Thymus (tissue), 11 donors: Measurements from ENCODE around the gene TMBIM6. TPM values are rescaled to one million over a fixed set of nuclear protein-coding genes. Genes with fewer than 3 reads are reported as not detected.

Source experiments
- DNase-seq, 9 donors: peaks; one replicate each; pipeline ENCODE4 v3.0.0-alpha.2; 2013; ENCODE audit warnings: low spot score in 9 of 9, low read depth in 6 of 9, missing footprints in 1 of 9
- H3K27ac ChIP-seq, 2 donors: one replicate each; pipeline ENCODE4 v1.5.1; 2013; ENCODE audit warnings: control low read depth in 1 of 2, low read depth in 1 of 2, low read length in 1 of 2, mild to moderate bottlenecking in 1 of 2, moderate library complexity in 1 of 2
- H3K27me3 ChIP-seq, 2 donors: one replicate each; pipeline ENCODE4 v1.5.1; 2013; ENCODE audit warnings: low read length in 1 of 2; ENCODE audit not compliant: control insufficient read depth in 2 of 2, insufficient read depth in 1 of 2
- H3K36me3 ChIP-seq, 2 donors: one replicate each; pipeline ENCODE4 v1.5.1; 2013; ENCODE audit warnings: low read length in 1 of 2, mild to moderate bottlenecking in 1 of 2, moderate library complexity in 1 of 2; ENCODE audit not compliant: control insufficient read depth in 2 of 2, insufficient read depth in 2 of 2
- H3K4me1 ChIP-seq, 2 donors: one replicate each; pipeline ENCODE4 v1.5.1; 2013; ENCODE audit warnings: low read length in 2 of 2; ENCODE audit not compliant: control insufficient read depth in 2 of 2, insufficient read depth in 2 of 2
- H3K4me3 ChIP-seq, 2 donors: one replicate each; pipeline ENCODE4 v1.5.1; 2013; ENCODE audit warnings: low read length in 2 of 2, control low read depth in 1 of 2, mild to moderate bottlenecking in 1 of 2
- H3K9me3 ChIP-seq, 2 donors: one replicate each; pipeline ENCODE4 v1.5.1; 2013; ENCODE audit warnings: low read length in 1 of 2, mild to moderate bottlenecking in 1 of 2; ENCODE audit not compliant: control insufficient read depth in 2 of 2, insufficient read depth in 1 of 2
- WGBS: extraction: QIAGEN DNeasy Blood & Tissue Kit; methylation state at CpG from one replicate; pipeline ENCODE4 v1.1.7; 2013; 5-methylcytosine and 5-hydroxymethylcytosine counted together
- polyA plus RNA-seq: library from polyadenylated mRNA; stranded (reverse); fragments of 200-250 nt; gene quantifications from one replicate; pipeline ENCODE4 v1.2.3, GENCODE V29; 2013
- total RNA-seq: library from RNA; stranded (reverse); fragments of 120-200 nt; gene quantifications from one replicate; pipeline ENCODE4 v1.2.4, GENCODE V29; 2013
- donor health status: healthy.

The TMBIM6 gene
- total and polyA plus RNA-seq, 2 donors, result 161 to 254 TPM

GRCh38 chr12:49804821-49805220 is 63.5 kb downstream of the TMBIM6 start:
- Histone ChIP-seq H3K9me3 (no peaks in the 10 kb centered on the region), H3K4me3 (no peak overlapping the region), H3K27ac (no peak overlapping the region), H3K27me3 (no peaks in the 10 kb centered on the region), H3K36me3 (peaks cover 31 to 34% of the 10 kb centered on the region in 2 donors), H3K4me1 (peaks cover 0 to 14% of the 10 kb centered on the region in 2 donors)
- DNase-seq, result no peak
- WGBS, result 98% methylated on average over 10 of the region's 10 CpGs

GRCh38 chr12:49805409-49805808 is 64.1 kb downstream of the TMBIM6 start:
- no peaks in the 10 kb centered on the region for H3K9me3 ChIP-seq
- peaks cover 31 to 34% of the 10 kb centered on the region in 2 donors for H3K36me3 ChIP-seq
- no peaks in the 10 kb centered on the region for H3K27me3 ChIP-seq
- H3K4me1 ChIP-seq, result peaks cover 0 to 19% of the 10 kb centered on the region in 2 donors
- DNase-seq, result no peak
- H3K4me3 ChIP-seq, result no peak overlapping the region
- WGBS, result 99% methylated on average over 5 of the region's 5 CpGs
- H3K27ac ChIP-seq, result no peak overlapping the region

- H3K27me3 ChIP-seq, result no peaks in the 10 kb centered on the region
- H3K4me3 ChIP-seq, result no peak overlapping the region
- no peak overlapping the region for H3K27ac ChIP-seq
- peaks cover 0 to 23% of the 10 kb centered on the region in 2 donors for H3K4me1 ChIP-seq
- DNase-seq, result no peak
- peaks cover 26 to 31% of the 10 kb centered on the region in 2 donors for H3K36me3 ChIP-seq
- WGBS, result 95% methylated on average over 7 of the region's 7 CpGs
- H3K9me3 ChIP-seq, result no peaks in the 10 kb centered on the region
These were observed 65.0 kb downstream of the TMBIM6 start for GRCh38 chr12:49806321-49806813.

GRCh38 chr12:49806877-49807276 is 65.5 kb downstream of the TMBIM6 start:
- Histone ChIP-seq H3K4me1 (peaks cover 0 to 26% of the 10 kb centered on the region in 2 donors), H3K27me3 (no peaks in the 10 kb centered on the region), H3K4me3 (no peak overlapping the region), H3K36me3 (peaks cover 21 to 26% of the 10 kb centered on the region in 2 donors), H3K9me3 (no peaks in the 10 kb centered on the region), H3K27ac (no peak overlapping the region)
- 91% methylated on average over 7 of the region's 7 CpGs for WGBS
- no peak for DNase-seq

- peaks cover 15 to 18% of the 10 kb centered on the region in 2 donors for H3K36me3 ChIP-seq
- WGBS, result 96% methylated on average over 12 of the region's 12 CpGs
- H3K4me1 ChIP-seq, result peaks cover 0 to 26% of the 10 kb centered on the region in 2 donors
- no peaks in the 10 kb centered on the region for H3K27me3 ChIP-seq
- H3K9me3 ChIP-seq, result no peaks in the 10 kb centered on the region
- H3K27ac ChIP-seq, result peak overlapping the region in 1 of 2 donors; percentile 62
- DNase-seq, result no peak
- no peak overlapping the region for H3K4me3 ChIP-seq
These were observed 66.7 kb downstream of the TMBIM6 start for GRCh38 chr12:49807991-49808580.

- no peaks in the 10 kb centered on the region for H3K27me3 ChIP-seq
- no peak for DNase-seq
- peaks cover 0 to 26% of the 10 kb centered on the region in 2 donors for H3K4me1 ChIP-seq
- H3K9me3 ChIP-seq, result no peaks in the 10 kb centered on the region
- 88% methylated on average over 14 of the region's 14 CpGs for WGBS
- peak overlapping the region; percentile 1 to 62 for H3K27ac ChIP-seq
- H3K4me3 ChIP-seq, result no peak overlapping the region
- H3K36me3 ChIP-seq, result peaks cover 11 to 14% of the 10 kb centered on the region in 2 donors
These were observed 67.5 kb downstream of the TMBIM6 start for GRCh38 chr12:49808686-49809380.

- Histone ChIP-seq H3K36me3 (peaks cover 11 to 12% of the 10 kb centered on the region in 2 donors), H3K27me3 (no peaks in the 10 kb centered on the region), H3K27ac (peak overlapping the region; percentile 39 to 62), H3K4me1 (peaks cover 0 to 26% of the 10 kb centered on the region in 2 donors), H3K9me3 (no peaks in the 10 kb centered on the region), H3K4me3 (no peak overlapping the region)
- no peak for DNase-seq
- 96% methylated on average over 4 of the region's 4 CpGs for WGBS
These were observed 68.1 kb downstream of the TMBIM6 start for GRCh38 chr12:49809381-49809905.

GRCh38 chr12:49809906-49810389 is 68.6 kb downstream of the TMBIM6 start:
- Histone ChIP-seq H3K4me1 (peaks cover 0 to 26% of the 10 kb centered on the region in 2 donors), H3K36me3 (peaks cover 6 to 7% of the 10 kb centered on the region in 2 donors), H3K4me3 (no peak overlapping the region), H3K27me3 (no peaks in the 10 kb centered on the region), H3K9me3 (no peaks in the 10 kb centered on the region), H3K27ac (peak overlapping the region; percentile 39 to 62)
- 85% methylated on average over 9 of the region's 9 CpGs for WGBS
- DNase-seq, result no peak

GRCh38 chr12:49811136-49811535 is 69.8 kb downstream of the TMBIM6 start:
- Histone ChIP-seq H3K4me1 (peaks cover 0 to 26% of the 10 kb centered on the region in 2 donors), H3K4me3 (no peak overlapping the region), H3K36me3 (peaks cover 4 to 5% of the 10 kb centered on the region in 2 donors), H3K27ac (no peak overlapping the region), H3K27me3 (no peaks in the 10 kb centered on the region), H3K9me3 (no peaks in the 10 kb centered on the region)
- 95% methylated on average over 5 of the region's 5 CpGs for WGBS
- DNase-seq, result no peak
